Head of caudate nucleus (tissue), 42 donors: Measurements from ENCODE around the gene STX18.
"Not testable (repeated sequence)": the region's sequence is repeated elsewhere in the genome, so short reads cannot be mapped to it uniquely, and the experiment has no call there.

Source experiments
- DNase-seq, 42 donors: peaks; one replicate each; pipeline versions ENCODE4 v3.0.0 to v3.0.0-alpha.2; 2020 to 2021; ENCODE audit warnings: mixed read lengths in 7 of 42
- intact Hi-C: fragments of 100-400 bp; cut with DNase I; formaldehyde crosslinking; loops from one replicate; pipeline ENCODE4 v1.15.0; 2022

Gene STX18

GRCh38 chr4:4519297-4519894 lies 22.5 kb downstream of the STX18 start:
- DNase-seq: no peak
- intact Hi-C loops: no loop called here

GRCh38 chr4:4518747-4519146 lies 23.1 kb downstream of the STX18 start:
- DNase-seq: no peak
- intact Hi-C loops: no loop called here

- DNase-seq: no peak
- intact Hi-C loops: no loop called here
These were observed 27.1 kb downstream of the STX18 start for GRCh38 chr4:4514786-4515185.

- intact Hi-C loops: no loop called here
- DNase-seq: no peak
These were observed 29.6 kb downstream of the STX18 start for GRCh38 chr4:4512282-4512681.

GRCh38 chr4:4510641-4511040 lies 31.2 kb downstream of the STX18 start:
- DNase-seq, intact Hi-C loops: not testable (repeated sequence)

- no peak for DNase-seq
- intact Hi-C loops: no loop called here
These were observed 32.3 kb downstream of the STX18 start for GRCh38 chr4:4509521-4509920.

- intact Hi-C loops: no loop called here
- DNase-seq: no peak
These were observed 33.9 kb downstream of the STX18 start for GRCh38 chr4:4507923-4508322.

GRCh38 chr4:4507403-4507802 lies 34.4 kb downstream of the STX18 start:
- intact Hi-C loops: no loop called here
- DNase-seq: no peak

- intact Hi-C loops: no loop called here
These were observed 34.9 kb downstream of the STX18 start for GRCh38 chr4:4506961-4507360.

GRCh38 chr4:4505211-4505610 lies 36.6 kb downstream of the STX18 start:
- intact Hi-C loops, DNase-seq: not testable (repeated sequence)

More at GRCh38 chr4:4506961-4507360, 34.9 kb downstream of the STX18 start:
- DNase-seq: peak in 2 of 42 donors; percentile 13 to 29

- intact Hi-C loops: no loop called here
- no peak for DNase-seq
These were observed 37.1 kb downstream of the STX18 start for GRCh38 chr4:4504783-4505182.

GRCh38 chr4:4502694-4503311 lies 39.0 kb downstream of the STX18 start:
- intact Hi-C loops: no loop called here
- DNase-seq: no peak

GRCh38 chr4:4501679-4502078 lies 40.2 kb downstream of the STX18 start:
- intact Hi-C loops: no loop called here
- no peak for DNase-seq

- intact Hi-C loops: no loop called here
- DNase-seq: no peak
These were observed 42.3 kb downstream of the STX18 start for GRCh38 chr4:4499438-4500123.

GRCh38 chr4:4496592-4497372 lies 45.1 kb downstream of the STX18 start:
- intact Hi-C loops: no loop called here

GRCh38 chr4:4494882-4495281 lies 47.0 kb downstream of the STX18 start:
- no peak for DNase-seq
- intact Hi-C loops: no loop called here

More at GRCh38 chr4:4496592-4497372, 45.1 kb downstream of the STX18 start:
- DNase-seq: peak in 3 of 42 donors; percentile 21 to 69 (median 30)

GRCh38 chr4:4492161-4492847 lies 49.5 kb downstream of the STX18 start:
- intact Hi-C loops: no loop called here
- no peak for DNase-seq

- intact Hi-C loops: no loop called here
- no peak for DNase-seq
These were observed 50.4 kb downstream of the STX18 start for GRCh38 chr4:4491396-4491893.

GRCh38 chr4:4490816-4491215 lies 51.0 kb downstream of the STX18 start:
- intact Hi-C loops: no loop called here

More at GRCh38 chr4:4490816-4491215, 51.0 kb downstream of the STX18 start:
- no peak for DNase-seq
